HepG2 (cell line): ENCODE data around the gene MCRS1. TPM values are rescaled to one million over a fixed set of nuclear protein-coding genes. Genes with fewer than 3 reads are reported as not detected.
A peak's percentile ranks its signal among the peaks of the same experiment; 100 is the strongest.

ENCODE experiments used
- ARID4A ChIP-seq: sonication (generic); formaldehyde crosslinking; IDR thresholded peaks from 2 replicates; pipeline ENCODE4 v1.5.0; 2020; ENCODE audit warnings: mild to moderate bottlenecking, missing genetic modification reagents, borderline replicate concordance
- NFKBIZ ChIP-seq: IDR thresholded peaks from 2 replicates; pipeline ENCODE4 v1.6.1; 2018; ENCODE audit warnings: missing genetic modification reagents, missing compliant biosample characterization
- NRL ChIP-seq: sonication (generic); formaldehyde crosslinking; IDR thresholded peaks from 2 replicates; pipeline ENCODE4 v1.5.0; 2020; ENCODE audit warnings: missing genetic modification reagents, mild to moderate bottlenecking, moderate library complexity, borderline replicate concordance
- PPARG ChIP-seq: conservative IDR thresholded peaks from 2 replicates; pipeline ENCODE4 v1.6.1; 2016; ENCODE audit warnings: missing biosample characterization, missing genetic modification reagents
- TARDBP ChIP-seq: sonication (generic); formaldehyde crosslinking; IDR thresholded peaks from 2 replicates; pipeline ENCODE4 v1.8.0; 2022; ENCODE audit warnings: mild to moderate bottlenecking, missing genetic modification reagents
- XRCC5 ChIP-seq: fragments of 200-400 bp; formaldehyde crosslinking; optimal IDR thresholded peaks from 2 replicates; pipeline ENCODE3; 2017; ENCODE audit warnings: mild to moderate bottlenecking, low read length
- ZC3H13 ChIP-seq: sonication (generic); formaldehyde crosslinking; IDR thresholded peaks from 2 replicates; pipeline ENCODE4 v1.8.1; 2023; ENCODE audit warnings: mild to moderate bottlenecking, missing genetic modification reagents, moderate library complexity
- ZNF136 ChIP-seq: sonication (generic); formaldehyde crosslinking; IDR thresholded peaks from 2 replicates; pipeline ENCODE4 v1.8.1; 2022; ENCODE audit warnings: low read depth, mild to moderate bottlenecking, moderate library complexity, missing genetic modification reagents
- ZNF280B ChIP-seq: sonication (generic); formaldehyde crosslinking; IDR thresholded peaks from 2 replicates; pipeline ENCODE4 v1.5.0; 2020; ENCODE audit warnings: missing genetic modification reagents, mild to moderate bottlenecking, borderline replicate concordance
- ZNF317 ChIP-seq: sonication (generic); formaldehyde crosslinking; IDR thresholded peaks from 2 replicates; pipeline ENCODE4 v1.5.0; 2020; ENCODE audit warnings: mild to moderate bottlenecking, missing genetic modification reagents
- ZNF326 ChIP-seq: sonication (generic); formaldehyde crosslinking; IDR thresholded peaks from 2 replicates; pipeline ENCODE4 v1.4.0; 2020; ENCODE audit warnings: missing genetic modification reagents, borderline replicate concordance
- ZNF331 ChIP-seq: sonication (generic); formaldehyde crosslinking; IDR thresholded peaks from 2 replicates; pipeline ENCODE4 v1.4.0; 2020; ENCODE audit warnings: missing genetic modification reagents
- ZNF687 ChIP-seq: sonication (generic); formaldehyde crosslinking; IDR thresholded peaks from 2 replicates; pipeline ENCODE4 v1.5.1; 2020; ENCODE audit warnings: mild to moderate bottlenecking, missing genetic modification reagents, moderate library complexity
- polyA plus RNA-seq, 8 experiments: library from polyadenylated mRNA; depleted of rRNA in 3 of 8; stranded (reverse) in 7 of 8; unstranded in 1 of 8; fragments of >200 nt; fragmentation: Illumina TruSeq in 4 of 8; extraction: Trizol in 4 of 8; gene quantifications; 2 replicates each; pipeline versions ENCODE4 v1.2.1 to v1.2.3, GENCODE V29; 2011 to 2016; ENCODE audit warnings: low read depth in 4 of 8, missing spikeins in 1 of 8, mixed read lengths in 1 of 8; ENCODE audit not compliant: insufficient read depth in 1 of 8
- total RNA-seq, 5 experiments: library from RNA; depleted of rRNA; stranded (reverse); fragments of >200 nt; fragmentation: Illumina TruSeq; extraction: Trizol; gene quantifications; 2 replicates each; pipeline ENCODE4 v1.2.3, GENCODE V29; 2016; ENCODE audit warnings: low read depth in 1 of 5

MCRS1 gene
- total and polyA plus RNA-seq, 2 of the 13 experiments (the other 11 are each of a cell fraction or from before 2014, with no cell fraction given), result 51.0 to 66.3 TPM

GRCh38 chr12:49580572-49581535 lies 12.9 kb upstream of the MCRS1 start (continued):
- TF ChIP-seq ZNF687 (peak; percentile 36), ZNF280B (CRISPR knock-in tag) (0 out of 2 replicates have a peak, but pooled peaks have one; percentile 39), ZNF331 (CRISPR knock-in tag) (0 out of 2 replicates have a peak, but pooled peaks have one; percentile 20), PPARG (no peak), TARDBP (no peak), ZC3H13 (CRISPR knock-in tag) (no peak), XRCC5 (peak; percentile 85), NFKBIZ (no peak), ZNF136 (CRISPR knock-in tag) (no peak), NRL (CRISPR knock-in tag) (no peak; the same call in 1 of the 2 replicates), ZNF326 (CRISPR knock-in tag) (no peak), ZNF317 (CRISPR knock-in tag) (no peak), ARID4A (CRISPR knock-in tag) (peak; percentile 26; the same call in 1 of the 2 replicates)
